Endometrial microvascular endothelial cells (primary cell): ENCODE results near the gene GNS. TPM values are rescaled to one million over a fixed set of nuclear protein-coding genes. Genes with fewer than 3 reads are reported as not detected.

Experiments
- in situ Hi-C: cut with HindIII; loops from 2 replicates; pipeline ENCODE4 v1.10.0; 2017; ENCODE audit warnings: low sequenced_read_pairs, low pct_unique_long_range_greater_than_20kb; ENCODE audit errors: inconsistent ontology term
- total RNA-seq: library from RNA; depleted of rRNA; stranded (reverse); fragments of >200 nt; gene quantifications from one replicate; pipeline ENCODE4 v1.2.3, GENCODE V29; 2015; ENCODE audit errors: inconsistent ontology term

Gene GNS
- total RNA-seq, 1 donor from 2014 or later = 220 TPM

GRCh38 chr12:64743206-64743605 is 16.0 kb downstream of the GNS start:
- in situ Hi-C loops = no loop called here

- in situ Hi-C loops = no loop called here
These were observed 16.8 kb downstream of the GNS start for GRCh38 chr12:64742416-64742815.

DNA sequence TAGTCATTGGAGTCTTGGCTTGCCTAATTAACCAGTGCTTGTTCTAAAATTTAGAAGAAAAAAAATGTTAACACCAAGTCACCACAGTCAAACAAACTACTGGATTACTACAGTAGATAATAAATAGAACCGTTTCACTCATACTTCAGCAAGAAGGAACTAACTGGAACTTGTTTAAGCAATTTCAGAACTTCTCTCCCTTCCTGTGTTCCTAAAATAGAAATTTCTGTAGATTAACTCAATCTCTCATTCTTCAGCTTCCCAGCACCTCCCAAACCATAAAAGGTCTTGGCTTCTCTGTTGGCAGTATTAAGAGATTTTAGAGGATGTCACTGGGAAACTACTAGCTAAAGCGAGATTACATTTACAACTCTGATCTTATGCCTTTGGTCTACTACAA is 18.6 kb downstream of the GNS start:
- in situ Hi-C loops = no loop called here

DNA sequence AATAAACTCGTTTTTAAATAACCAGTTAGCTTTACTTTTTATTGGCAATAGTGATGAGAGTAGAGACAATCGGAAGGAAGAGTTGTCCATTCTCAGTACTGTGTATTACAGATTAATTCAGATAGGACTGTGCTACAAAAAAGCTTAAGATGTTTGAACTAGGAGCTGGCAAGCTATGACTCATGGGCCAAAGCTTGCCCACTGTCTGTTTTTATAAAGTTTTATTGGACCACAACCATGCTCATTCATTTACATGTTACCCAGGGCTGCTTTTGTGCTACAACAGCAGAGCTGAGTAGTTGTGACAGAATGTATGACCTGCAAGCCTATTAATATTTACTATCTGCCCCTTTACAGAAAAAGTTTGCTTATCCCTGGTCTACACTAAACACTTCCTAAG is 19.4 kb downstream of the GNS start:
- in situ Hi-C loops = no loop called here

GRCh38 chr12:64737539-64737938 is 21.7 kb downstream of the GNS start:
- in situ Hi-C loops = no loop called here

- in situ Hi-C loops = no loop called here
These were observed 22.4 kb downstream of the GNS start for GRCh38 chr12:64736771-64737170.

- in situ Hi-C loops = no loop called here
These were observed 23.8 kb downstream of the GNS start for GRCh38 chr12:64735442-64735841.

DNA sequence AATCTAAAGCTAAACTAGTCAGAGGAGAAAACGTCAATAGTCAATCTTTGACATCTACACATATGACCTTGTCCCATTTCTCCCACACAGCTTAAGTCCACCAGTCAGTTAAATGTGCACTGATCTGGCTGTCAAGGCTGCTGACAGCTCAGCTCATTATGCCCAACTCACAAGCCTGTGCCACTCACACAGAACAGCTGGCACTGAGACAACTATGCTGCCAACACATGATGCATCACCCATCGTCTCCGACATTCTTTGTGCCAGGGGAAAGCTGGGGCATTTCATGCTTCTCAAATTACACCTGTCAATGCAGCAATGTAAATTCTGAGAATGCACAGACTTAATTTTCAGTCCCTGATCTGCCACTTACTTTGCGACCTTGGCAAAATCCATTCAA is 25.3 kb downstream of the GNS start:
- in situ Hi-C loops = no loop called here

GRCh38 chr12:64731683-64732082 is 27.5 kb downstream of the GNS start:
- in situ Hi-C loops = no loop called here

DNA sequence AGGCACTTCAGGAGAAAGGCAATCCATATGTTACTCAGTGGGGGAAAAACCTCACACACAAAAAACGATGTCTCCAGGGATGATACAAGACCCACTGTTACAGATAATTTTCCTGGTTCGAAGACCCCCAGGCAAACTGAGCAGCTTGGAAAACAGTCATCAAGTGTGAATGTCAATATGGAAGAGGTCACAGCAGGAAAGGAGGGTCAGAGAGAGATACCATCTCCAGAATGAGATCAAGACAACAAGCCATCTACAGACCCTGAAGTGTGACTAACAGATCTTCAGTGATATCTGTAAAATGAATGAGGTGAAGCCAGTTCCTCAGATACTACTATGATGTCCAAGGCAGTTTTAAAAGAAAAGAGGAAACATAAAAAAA is 28.6 kb downstream of the GNS start:
- in situ Hi-C loops = no loop called here

DNA sequence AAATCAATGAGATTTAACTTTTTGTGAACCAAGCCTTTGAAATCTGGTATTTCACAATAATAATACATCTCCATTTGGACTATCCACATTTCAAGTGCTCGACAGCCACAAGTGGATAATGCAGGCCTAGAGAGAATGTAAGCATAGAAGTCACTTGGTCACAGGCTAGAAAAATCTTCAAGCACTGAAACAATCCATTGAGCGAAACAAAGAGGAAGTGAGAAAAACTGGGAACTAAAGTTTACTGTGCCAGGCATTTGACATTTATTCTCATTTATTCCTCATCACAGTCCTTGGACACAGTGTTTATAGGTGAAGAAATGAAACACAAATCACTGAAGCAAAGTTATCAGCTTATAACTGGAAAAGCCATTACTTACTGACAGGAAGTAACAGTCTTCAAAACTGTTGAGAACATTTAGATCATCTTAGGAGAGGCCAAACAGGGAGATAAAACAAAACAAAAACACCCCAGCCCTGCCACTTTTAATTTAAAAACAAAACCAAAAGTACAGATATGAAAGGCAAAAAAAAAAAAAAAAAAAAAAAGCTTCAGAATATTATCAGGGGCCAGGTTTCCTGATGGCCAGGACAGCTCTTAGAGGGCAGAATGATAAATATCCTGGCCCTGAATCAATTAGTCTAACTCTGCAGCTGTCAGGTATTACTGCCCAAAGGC is 29.2 kb downstream of the GNS start:
- in situ Hi-C loops = no loop called here

GRCh38 chr12:64724201-64724745 is 34.9 kb downstream of the GNS start:
- in situ Hi-C loops = no loop called here

- in situ Hi-C loops = no loop called here
These were observed 35.6 kb downstream of the GNS start for GRCh38 chr12:64723630-64724029.

DNA sequence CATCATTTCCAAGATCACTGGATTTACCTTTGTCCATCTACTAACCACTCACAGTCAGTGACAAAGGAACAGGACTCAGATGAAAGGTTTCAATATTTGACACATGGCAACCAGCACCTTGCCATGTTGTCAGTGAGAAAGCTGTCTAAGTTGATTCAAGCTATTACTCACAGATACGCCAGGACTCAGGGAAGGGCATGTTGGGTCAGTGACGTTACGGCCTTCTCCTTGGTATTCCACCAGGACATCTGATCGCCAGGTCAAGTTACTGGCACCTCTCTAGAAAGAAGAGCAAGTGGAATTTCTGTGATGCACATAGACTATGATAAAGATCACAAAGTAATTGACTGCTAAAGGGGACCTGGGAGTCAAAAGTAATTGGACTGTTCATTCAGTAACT is 36.4 kb downstream of the GNS start:
- in situ Hi-C loops = no loop called here

DNA sequence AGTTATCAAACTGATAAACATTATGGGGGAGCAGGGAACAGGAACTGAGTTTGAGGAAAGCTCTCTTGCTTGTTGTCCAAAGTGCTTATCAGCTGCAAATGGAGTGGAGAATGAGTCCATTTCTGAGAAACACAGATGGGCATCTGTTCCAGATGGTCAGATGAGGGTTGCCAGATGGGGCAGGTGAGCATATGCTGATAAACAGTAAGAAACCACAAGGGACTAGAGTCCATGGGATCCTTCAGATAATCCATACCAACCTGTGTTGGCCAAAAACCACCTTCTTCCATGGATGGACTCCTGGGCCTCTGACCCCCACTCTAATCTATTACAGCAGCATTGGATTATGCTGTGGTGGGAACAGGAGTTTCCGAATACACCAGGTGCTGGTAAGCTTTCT is 38.3 kb downstream of the GNS start:
- in situ Hi-C loops = no loop called here

- in situ Hi-C loops = no loop called here
These were observed 40.6 kb downstream of the GNS start for GRCh38 chr12:64718649-64719048.

GRCh38 chr12:64716839-64717455 is 42.3 kb downstream of the GNS start:
- in situ Hi-C loops = no loop called here

- in situ Hi-C loops = no loop called here
These were observed 42.8 kb downstream of the GNS start for GRCh38 chr12:64716371-64716770.

DNA sequence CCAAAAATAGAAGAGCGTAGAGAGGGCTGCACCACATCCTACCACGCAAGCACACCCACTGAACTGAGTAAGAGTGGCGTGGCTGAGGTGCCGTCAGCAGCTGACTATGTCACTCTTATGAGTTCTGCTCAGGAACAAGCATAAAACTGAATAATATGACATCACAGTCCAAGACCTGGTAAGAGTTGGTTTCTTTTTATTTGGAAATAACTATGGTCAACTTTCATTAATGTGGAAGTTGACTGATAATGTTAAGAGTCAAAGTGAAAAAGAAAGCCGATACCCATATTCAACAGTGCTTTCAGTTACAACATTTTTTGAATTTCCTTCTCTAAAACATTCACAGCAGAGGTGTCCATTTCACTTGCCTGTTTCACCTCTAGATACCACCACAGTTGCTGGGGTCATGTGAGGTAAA is 44.6 kb downstream of the GNS start:
- in situ Hi-C loops = no loop called here

DNA sequence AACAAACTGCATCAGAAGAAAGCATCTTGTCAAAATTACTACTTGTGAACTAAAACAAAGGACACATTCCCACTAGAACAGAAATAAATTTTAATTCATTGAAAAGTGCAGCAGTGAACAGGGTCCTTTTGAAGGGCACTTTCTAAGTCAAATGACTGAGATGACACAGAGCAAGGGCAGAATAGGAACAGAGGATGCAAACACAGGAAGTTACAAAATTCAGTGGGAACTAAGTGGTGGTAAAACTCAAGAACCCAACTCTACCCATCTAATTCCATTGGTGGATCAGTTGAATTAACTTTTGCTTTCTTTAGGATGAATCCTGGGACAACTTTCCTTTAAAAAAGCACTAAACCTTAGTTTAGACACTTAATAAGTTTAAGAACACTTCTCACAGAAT is 45.8 kb downstream of the GNS start:
- in situ Hi-C loops = no loop called here

DNA sequence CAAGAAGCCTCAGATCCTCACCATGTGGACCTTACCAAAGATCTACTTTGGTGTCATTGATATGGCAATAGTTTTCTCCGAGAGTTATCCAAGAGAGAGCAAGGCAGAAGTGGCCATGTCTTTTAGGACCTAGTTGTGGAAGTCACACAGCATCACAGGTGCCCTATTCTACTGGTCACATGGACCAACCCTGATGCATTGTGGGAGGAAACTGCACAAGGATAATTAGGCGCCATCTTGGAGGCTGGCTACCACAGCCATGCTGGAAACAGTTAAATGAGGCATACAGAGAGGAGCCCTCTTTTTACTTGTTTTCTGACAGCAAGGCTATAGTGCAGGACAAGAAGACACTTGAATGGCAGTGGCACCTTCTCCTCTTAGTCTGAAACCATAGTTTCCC is 49.8 kb downstream of the GNS start:
- in situ Hi-C loops = no loop called here
